Measurements from ENCODE around the gene GREB1L. TPM values are rescaled to one million over a fixed set of nuclear protein-coding genes. Genes with fewer than 3 reads are reported as not detected.

The GREB1L gene
- total RNA-seq, 1 experiment from 2014 or later, result 75.4 TPM

DNA sequence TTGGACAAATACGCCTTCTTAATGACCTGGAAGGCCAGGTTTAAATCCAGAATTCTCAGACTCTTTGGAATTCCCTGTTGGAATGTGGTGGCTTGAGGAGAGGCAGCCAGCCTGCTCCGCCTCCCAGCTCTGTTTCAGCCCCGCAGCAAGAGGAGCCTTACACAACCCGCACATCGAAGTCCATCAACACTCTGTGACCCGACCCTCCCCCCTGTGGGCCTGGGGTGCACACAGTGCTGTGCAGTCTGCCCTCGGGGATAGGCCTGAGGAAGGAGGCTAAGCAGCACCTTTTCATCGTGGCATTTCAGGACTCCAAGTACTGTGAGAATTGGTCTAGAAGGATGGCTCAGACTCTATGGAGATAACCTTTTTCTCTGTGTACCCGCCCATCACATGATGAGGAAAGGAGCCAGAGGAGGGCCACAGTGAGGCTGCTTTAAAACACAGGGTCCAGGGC lies 73.7 kb downstream of the GREB1L start:
- peak overlapping the region; percentile 96 for H3K27ac Mint-ChIP-seq (ENCODE audit: unreplicated experiment)
- H3K4me1 ChIP-seq, result peaks cover 44% of the 10 kb centered on the region
- ChIA-PET CTCF (interaction anchor here (0.6 to 1.4 kb wide), 4 partner anchors 10 to 1711 kb away, joined by 3 to 5 read pairs (median 4); partner anchors contain the start of gene ESCO1), POLR2A (interaction anchor here (0.7 kb wide), 1 partner anchor 52 kb away, joined by 3 read pairs; no protein-coding TSS in a partner anchor)
- TF ChIP-seq, protein P1, sequence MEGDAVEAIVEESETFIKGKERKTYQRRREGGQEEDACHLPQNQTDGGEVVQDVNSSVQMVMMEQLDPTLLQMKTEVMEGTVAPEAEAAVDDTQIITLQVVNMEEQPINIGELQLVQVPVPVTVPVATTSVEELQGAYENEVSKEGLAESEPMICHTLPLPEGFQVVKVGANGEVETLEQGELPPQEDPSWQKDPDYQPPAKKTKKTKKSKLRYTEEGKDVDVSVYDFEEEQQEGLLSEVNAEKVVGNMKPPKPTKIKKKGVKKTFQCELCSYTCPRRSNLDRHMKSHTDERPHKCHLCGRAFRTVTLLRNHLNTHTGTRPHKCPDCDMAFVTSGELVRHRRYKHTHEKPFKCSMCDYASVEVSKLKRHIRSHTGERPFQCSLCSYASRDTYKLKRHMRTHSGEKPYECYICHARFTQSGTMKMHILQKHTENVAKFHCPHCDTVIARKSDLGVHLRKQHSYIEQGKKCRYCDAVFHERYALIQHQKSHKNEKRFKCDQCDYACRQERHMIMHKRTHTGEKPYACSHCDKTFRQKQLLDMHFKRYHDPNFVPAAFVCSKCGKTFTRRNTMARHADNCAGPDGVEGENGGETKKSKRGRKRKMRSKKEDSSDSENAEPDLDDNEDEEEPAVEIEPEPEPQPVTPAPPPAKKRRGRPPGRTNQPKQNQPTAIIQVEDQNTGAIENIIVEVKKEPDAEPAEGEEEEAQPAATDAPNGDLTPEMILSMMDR (IDR thresholded peaks at IDR 0.05; ENCODE audit: insufficient read depth in 1 of 2, low read depth in 1 of 2, low read length in 1 of 2, severe bottlenecking in 1 of 2, unreplicated experiment in 1 of 2), result peak in 1 of 2 experiments; percentile 19
- peak overlapping the region; percentile 25; the same call in 1 of the 2 replicates for H3K4me3 ChIP-seq (ENCODE audit: low read depth, low read length)
- H3K27me3 ChIP-seq (replicated peaks; ENCODE audit: control insufficient read depth, insufficient read depth, low read length), result no peaks in the 10 kb centered on the region
- H3K36me3 Mint-ChIP-seq (ENCODE audit: insufficient read depth, unreplicated experiment), result peaks cover 18% of the 10 kb centered on the region
- H3K9me3 ChIP-seq, result no peaks in the 10 kb centered on the region
- peak overlapping the region; percentile 69 for H3K4me3 Mint-ChIP-seq (ENCODE audit: unreplicated experiment)
- H3K36me3 ChIP-seq (ENCODE audit: control insufficient read depth, insufficient read depth, low read length), result no peaks in the 10 kb centered on the region
- intact Hi-C loops (cut with micrococcal nuclease; ENCODE audit: unreplicated experiment), result loop anchor here (1.0 to 5.0 kb wide), 4 partner anchors 15 to 118 kb away; partner anchors contain the start of gene GREB1L
- peaks cover 36% of the 10 kb centered on the region for H3K4me1 Mint-ChIP-seq (ENCODE audit: low read depth, unreplicated experiment)
- no peaks in the 10 kb centered on the region for H3K9me3 Mint-ChIP-seq (ENCODE audit: unreplicated experiment)
- DNase-seq, result peak; percentile 96 to 97
- H3K27me3 Mint-ChIP-seq (ENCODE audit: insufficient read depth, unreplicated experiment), result no peaks in the 10 kb centered on the region
- no TSS peak for BruUV-seq (replicated peaks)

DNA sequence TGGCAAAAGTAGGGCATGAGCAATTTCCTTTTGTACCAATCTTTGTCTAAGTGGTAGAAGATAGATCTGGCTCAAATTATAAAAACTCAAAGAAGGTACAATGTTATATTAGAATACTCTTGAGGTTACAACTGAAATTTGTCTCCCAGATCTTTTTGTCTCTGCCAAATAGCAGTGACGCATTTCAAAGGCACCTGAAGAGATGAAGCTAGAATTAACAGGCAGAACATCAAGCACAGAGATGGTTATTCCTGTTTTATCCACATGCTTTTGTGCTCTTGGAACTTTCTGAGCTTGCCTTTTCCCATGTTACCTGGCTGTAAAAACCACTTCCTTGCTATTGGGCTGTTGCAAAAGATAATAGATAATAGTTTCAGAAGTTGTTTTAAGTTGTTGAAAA lies 74.3 kb downstream of the GREB1L start:
- Histone ChIP-seq H3K4me1 (peaks cover 39% of the 10 kb centered on the region), H3K27me3 (replicated peaks; ENCODE audit: control insufficient read depth, insufficient read depth, low read length) (no peaks in the 10 kb centered on the region), H3K9me3 (no peaks in the 10 kb centered on the region), H3K36me3 (ENCODE audit: control insufficient read depth, insufficient read depth, low read length) (no peaks in the 10 kb centered on the region), H3K4me3 (ENCODE audit: low read depth, low read length) (no peak overlapping the region)
- BruUV-seq (replicated peaks), result TSS peak; percentile 54
- Mint-ChIP-seq H3K36me3 (ENCODE audit: insufficient read depth, unreplicated experiment) (peaks cover 18% of the 10 kb centered on the region), H3K27ac (ENCODE audit: unreplicated experiment) (peak overlapping the region; percentile 96), H3K27me3 (ENCODE audit: insufficient read depth, unreplicated experiment) (no peaks in the 10 kb centered on the region), H3K4me1 (ENCODE audit: low read depth, unreplicated experiment) (peaks cover 32% of the 10 kb centered on the region), H3K9me3 (ENCODE audit: unreplicated experiment) (no peaks in the 10 kb centered on the region), H3K4me3 (ENCODE audit: unreplicated experiment) (peak overlapping the region; percentile 69)
- DNase-seq, result no peak
- TF ChIP-seq, protein P1 (IDR thresholded peaks at IDR 0.05; ENCODE audit: insufficient read depth in 1 of 2, low read depth in 1 of 2, low read length in 1 of 2, severe bottlenecking in 1 of 2, unreplicated experiment in 1 of 2), result no peak
- intact Hi-C loops (cut with micrococcal nuclease; ENCODE audit: unreplicated experiment), result loop anchor here (1.0 to 5.0 kb wide), 4 partner anchors 14 to 119 kb away; partner anchors contain the start of gene GREB1L
- POLR2A ChIA-PET, result interaction anchor here (0.7 kb wide), 1 partner anchor 52 kb away, joined by 3 read pairs; no protein-coding TSS in a partner anchor
- CTCF ChIA-PET, result interaction anchor here (0.6 kb wide), 1 partner anchor 1711 kb away, joined by 4 read pairs; no protein-coding TSS in a partner anchor

DNA sequence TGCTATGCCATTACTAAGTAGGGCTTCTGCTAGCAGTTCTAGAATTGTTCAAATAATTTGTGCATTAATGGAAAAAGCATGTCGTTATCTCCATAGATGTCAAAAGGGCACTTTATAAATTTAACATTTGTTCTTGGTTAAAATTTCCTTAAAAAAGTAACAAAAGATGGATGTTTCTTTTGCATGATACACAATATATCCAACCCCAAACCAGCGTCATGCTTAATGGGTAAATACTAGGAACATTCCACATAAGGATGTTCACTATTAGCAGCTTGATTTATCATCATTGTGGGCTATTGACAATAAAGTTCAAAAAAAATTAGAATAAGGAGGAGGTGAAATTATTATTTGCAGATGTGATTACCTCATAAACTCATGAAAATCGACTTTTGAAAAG lies 79.7 kb downstream of the GREB1L start:
- no TSS peak for BruUV-seq (replicated peaks)
- H3K4me1 ChIP-seq, result peaks cover 16% of the 10 kb centered on the region
- no peak overlapping the region for H3K27ac Mint-ChIP-seq (ENCODE audit: unreplicated experiment)
- no peaks in the 10 kb centered on the region for H3K27me3 Mint-ChIP-seq (ENCODE audit: insufficient read depth, unreplicated experiment)
- H3K4me3 ChIP-seq (ENCODE audit: low read depth, low read length), result no peak overlapping the region
- no peaks in the 10 kb centered on the region for H3K27me3 ChIP-seq (replicated peaks; ENCODE audit: control insufficient read depth, insufficient read depth, low read length)
- H3K9me3 ChIP-seq, result no peaks in the 10 kb centered on the region
- peaks cover 10% of the 10 kb centered on the region for H3K4me1 Mint-ChIP-seq (ENCODE audit: low read depth, unreplicated experiment)
- H3K4me3 Mint-ChIP-seq (ENCODE audit: unreplicated experiment), result no peak overlapping the region
- no peaks in the 10 kb centered on the region for H3K36me3 Mint-ChIP-seq (ENCODE audit: insufficient read depth, unreplicated experiment)
- H3K9me3 Mint-ChIP-seq (ENCODE audit: unreplicated experiment), result no peaks in the 10 kb centered on the region
- DNase-seq, result no peak
- intact Hi-C loops (cut with micrococcal nuclease; ENCODE audit: unreplicated experiment), result loop anchor here (10.0 kb wide), 1 partner anchor 123 kb away; no protein-coding TSS in a partner anchor
- CTCF ChIA-PET, result no interaction called here
- no peaks in the 10 kb centered on the region for H3K36me3 ChIP-seq (ENCODE audit: control insufficient read depth, insufficient read depth, low read length)
- TF ChIP-seq, protein P1 (IDR thresholded peaks at IDR 0.05; ENCODE audit: insufficient read depth in 1 of 2, low read depth in 1 of 2, low read length in 1 of 2, severe bottlenecking in 1 of 2, unreplicated experiment in 1 of 2), result no peak
- POLR2A ChIA-PET, result no interaction called here

All from Caco-2 (cell line).